ENCODE results near the gene AKAP11. TPM values are rescaled to one million over a fixed set of nuclear protein-coding genes. Genes with fewer than 3 reads are reported as not detected.

AKAP11 gene
- total and polyA plus RNA-seq, 9 of the 15 experiments (the other 6 are each of a cell fraction or from before 2014, with no cell fraction given), result 2.2 to 31.3 (median 10.9) TPM

DNA sequence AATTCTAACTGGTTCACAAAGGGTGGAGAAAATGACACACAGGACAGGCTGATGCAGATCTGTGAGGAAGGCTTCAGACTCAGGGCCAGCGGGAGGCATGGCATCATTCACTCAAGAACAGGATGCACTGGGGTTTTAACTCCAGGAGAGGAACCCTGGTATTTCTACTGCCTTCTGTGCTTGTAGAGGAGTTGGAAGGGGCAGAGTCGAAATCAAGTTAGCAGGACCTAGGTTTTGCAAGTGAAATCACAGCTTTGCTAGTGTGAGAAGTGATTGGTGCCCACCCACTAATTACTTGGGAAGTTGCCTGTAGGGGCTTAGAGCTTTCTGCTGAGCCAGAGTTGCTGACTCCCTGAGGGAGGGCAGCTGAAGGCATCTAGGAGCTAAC, 92.7 kb downstream of the AKAP11 start:
- Histone ChIP-seq H3K4me3 (no peak overlapping the region), H3K9me1 (ENCODE audit: control insufficient read depth, insufficient read depth, low read length) (no peaks in the 10 kb centered on the region), H3K4me2 (ENCODE audit: insufficient read depth, low read length) (no peak overlapping the region), H4K20me1 (replicated peaks; ENCODE audit: control insufficient read depth, insufficient read depth, low read length) (no peaks in the 10 kb centered on the region), H3K27ac (ENCODE audit: extremely low read depth, low read depth, low read length) (no peak overlapping the region), H3K9me3 (replicated peaks; ENCODE audit: control insufficient read depth, insufficient read depth, low read depth, low read length) (no peaks in the 10 kb centered on the region), H3K9ac (ENCODE audit: insufficient read depth in 1 of 2, low read depth in 2 of 2, low read length in 2 of 2) (no peak overlapping the region), H3K79me2 (ENCODE audit: control insufficient read depth, insufficient read depth, low read length) (no peaks in the 10 kb centered on the region), H2AFZ (ENCODE audit: low read depth, low read length) (no peak overlapping the region), H3K27me3 (ENCODE audit: control insufficient read depth in 2 of 2, insufficient read depth in 2 of 2, low read length in 2 of 2) (no peaks in the 10 kb centered on the region; a peak in 2 of 5 replicates), H3K4me1 (replicated peaks in 1 of 2; ENCODE audit: control insufficient read depth in 2 of 2, insufficient read depth in 2 of 2, low read length in 2 of 2) (no peaks in the 10 kb centered on the region), H3K36me3 (ENCODE audit: control insufficient read depth, insufficient read depth, low read length) (no peaks in the 10 kb centered on the region)
- intact Hi-C loops (cut with micrococcal nuclease) (no loop called here), in situ Hi-C loops (cut with MboI) (no loop called here)
- WGBS (ENCODE audit: insufficient coverage, low coverage, missing lambda C conversion rate), result 0% methylated on average over 2 of the region's 2 CpGs
- FAIRE-seq (no peak), DNase-seq (ENCODE audit: extremely low read depth in 1 of 4, low spot score in 3 of 4) (no peak), ATAC-seq (no peak)
- TF ChIP-seq IFI16 (CRISPR knock-in tag; IDR thresholded peaks at IDR 0.05), result no peak
- TF ChIP-seq THRAP3 (IDR thresholded peaks at IDR 0.05; ENCODE audit: borderline replicate concordance), result no peak
- TF ChIP-seq KAT2B (IDR thresholded peaks at IDR 0.05; ENCODE audit: low read depth, low read length), result no peak
- no peak for TF ChIP-seq RBFOX2 (IDR thresholded peaks at IDR 0.05; ENCODE audit: low read depth, low read length)
- TF ChIP-seq TEAD2 (tag; IDR thresholded peaks at IDR 0.05), result no peak
- TF ChIP-seq ZBTB49 (CRISPR knock-in tag; IDR thresholded peaks at IDR 0.05; ENCODE audit: borderline replicate concordance), result no peak
- no peak for TF ChIP-seq FOXK1 (CRISPR knock-in tag; IDR thresholded peaks at IDR 0.05; ENCODE audit: borderline replicate concordance)
- no peak for TF ChIP-seq POLR2A (conservative IDR thresholded peaks at IDR 0.05)
- no peak for TF ChIP-seq E2F4 (CRISPR knock-in tag; IDR thresholded peaks at IDR 0.05; ENCODE audit: low read depth)
- TF ChIP-seq PHF20 (IDR thresholded peaks at IDR 0.05; ENCODE audit: partially characterized antibody), result no peak
- TF ChIP-seq U2AF1 (optimal IDR thresholded peaks at IDR 0.05; ENCODE audit: low read depth, low read length), result no peak
- CTCF ChIA-PET (ENCODE audit: low intra/inter-chr PET ratio), result no interaction called here
- POLR2A ChIA-PET, result interaction anchor here (0.6 kb wide), 1 partner anchor 237 kb away, joined by 3 read pairs; no protein-coding TSS in a partner anchor
- BruUV-seq (replicated peaks), result no TSS peak

All from K562 (cell line).